GM18951 (cell line): Measurements from ENCODE around the gene NUBPL.

Source experiments
- POLR2A ChIP-seq: IDR thresholded peaks from 4 replicates; pipeline ENCODE4 v1.6.1; 2011; ENCODE audit warnings: mild to moderate bottlenecking; ENCODE audit not compliant: insufficient read length, insufficient read depth; ENCODE audit errors: extremely low read depth
- in situ Hi-C: fragments of 300-500 bp; cut with MboI; formaldehyde crosslinking; loops from one replicate; pipeline ENCODE4 v1.12.0; 2022; ENCODE audit warnings: low sequenced_read_pairs, mixed read lengths, inconsistent platforms; ENCODE audit not compliant: unreplicated experiment

Gene NUBPL

GRCh38 chr14:31902945-31903646 lies 341.9 kb downstream of the NUBPL start:
- in situ Hi-C loops = loop anchor here (25.0 kb wide), 1 partner anchor 334 kb away; no protein-coding TSS in a partner anchor
- TF ChIP-seq POLR2A = no peak

GRCh38 chr14:31909977-31910376 lies 348.8 kb downstream of the NUBPL start:
- in situ Hi-C loops = loop anchor here (25.0 kb wide), 1 partner anchor 327 kb away; no protein-coding TSS in a partner anchor
- TF ChIP-seq POLR2A = no peak
